Measurements from ENCODE around the gene ITGBL1. TPM values are rescaled to one million over a fixed set of nuclear protein-coding genes. Genes with fewer than 3 reads are reported as not detected.

ITGBL1 gene
- total RNA-seq, 6 experiments from 2014 or later = 92.4 to 114 (median 105) TPM

DNA sequence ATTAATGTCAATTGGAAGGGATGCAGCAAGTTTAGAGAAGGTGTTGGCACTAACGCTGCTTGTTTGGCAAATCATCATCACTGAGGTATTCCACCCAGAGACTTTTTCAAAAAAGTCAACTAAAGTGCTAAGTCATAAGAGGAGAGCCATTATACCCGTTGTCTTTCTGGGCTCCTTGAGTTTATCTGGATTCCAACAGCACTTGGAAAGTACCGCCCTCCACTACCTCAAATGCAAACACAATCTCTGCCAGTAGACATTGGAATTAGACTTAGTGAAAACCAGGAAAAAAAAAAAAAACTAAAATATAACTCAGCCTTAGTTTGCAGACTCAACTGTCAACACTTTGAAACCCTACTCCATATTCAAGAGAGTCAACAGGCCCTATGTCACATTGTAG, 266.0 kb downstream of the ITGBL1 start:
- Mint-ChIP-seq H3K36me3 (ENCODE audit: low read depth) (peaks cover 39% of the 10 kb centered on the region), H3K4me1 (ENCODE audit: low read depth) (no peaks in the 10 kb centered on the region), H3K27me3 (ENCODE audit: insufficient read depth) (no peaks in the 10 kb centered on the region), H3K27ac (no peak overlapping the region), H3K9me3 (no peaks in the 10 kb centered on the region), H3K4me3 (no peak overlapping the region)
- TF ChIP-seq, protein P1, sequence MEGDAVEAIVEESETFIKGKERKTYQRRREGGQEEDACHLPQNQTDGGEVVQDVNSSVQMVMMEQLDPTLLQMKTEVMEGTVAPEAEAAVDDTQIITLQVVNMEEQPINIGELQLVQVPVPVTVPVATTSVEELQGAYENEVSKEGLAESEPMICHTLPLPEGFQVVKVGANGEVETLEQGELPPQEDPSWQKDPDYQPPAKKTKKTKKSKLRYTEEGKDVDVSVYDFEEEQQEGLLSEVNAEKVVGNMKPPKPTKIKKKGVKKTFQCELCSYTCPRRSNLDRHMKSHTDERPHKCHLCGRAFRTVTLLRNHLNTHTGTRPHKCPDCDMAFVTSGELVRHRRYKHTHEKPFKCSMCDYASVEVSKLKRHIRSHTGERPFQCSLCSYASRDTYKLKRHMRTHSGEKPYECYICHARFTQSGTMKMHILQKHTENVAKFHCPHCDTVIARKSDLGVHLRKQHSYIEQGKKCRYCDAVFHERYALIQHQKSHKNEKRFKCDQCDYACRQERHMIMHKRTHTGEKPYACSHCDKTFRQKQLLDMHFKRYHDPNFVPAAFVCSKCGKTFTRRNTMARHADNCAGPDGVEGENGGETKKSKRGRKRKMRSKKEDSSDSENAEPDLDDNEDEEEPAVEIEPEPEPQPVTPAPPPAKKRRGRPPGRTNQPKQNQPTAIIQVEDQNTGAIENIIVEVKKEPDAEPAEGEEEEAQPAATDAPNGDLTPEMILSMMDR (IDR thresholded peaks at IDR 0.05) = no peak
- DNase-seq = no peak

DNA sequence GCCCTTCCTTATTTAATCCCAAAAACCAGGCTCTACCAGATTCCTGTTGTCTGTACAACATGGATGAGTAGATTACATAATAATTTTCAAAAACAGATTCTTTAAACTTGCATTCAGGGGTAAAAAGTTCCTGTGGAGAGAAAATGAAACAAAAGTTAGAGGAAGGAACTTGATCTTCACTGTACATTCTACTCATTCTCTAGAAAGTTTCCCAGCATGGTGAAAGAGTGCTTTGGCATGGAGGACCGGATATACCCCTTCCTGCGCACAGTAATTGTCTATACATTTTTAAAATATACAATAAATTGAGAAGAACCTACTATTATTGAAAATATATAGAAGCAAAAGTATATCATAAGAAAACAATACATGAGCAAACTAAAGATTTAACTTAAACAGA, 274.2 kb downstream of the ITGBL1 start:
- TF ChIP-seq, protein P1 (IDR thresholded peaks at IDR 0.05) = no peak
- Mint-ChIP-seq H3K4me1 (ENCODE audit: low read depth) (peaks cover 13% of the 10 kb centered on the region), H3K27ac (no peak overlapping the region), H3K9me3 (no peaks in the 10 kb centered on the region), H3K4me3 (no peak overlapping the region), H3K36me3 (ENCODE audit: low read depth) (peaks cover 27% of the 10 kb centered on the region), H3K27me3 (ENCODE audit: insufficient read depth) (no peaks in the 10 kb centered on the region)
- DNase-seq = no peak

DNA sequence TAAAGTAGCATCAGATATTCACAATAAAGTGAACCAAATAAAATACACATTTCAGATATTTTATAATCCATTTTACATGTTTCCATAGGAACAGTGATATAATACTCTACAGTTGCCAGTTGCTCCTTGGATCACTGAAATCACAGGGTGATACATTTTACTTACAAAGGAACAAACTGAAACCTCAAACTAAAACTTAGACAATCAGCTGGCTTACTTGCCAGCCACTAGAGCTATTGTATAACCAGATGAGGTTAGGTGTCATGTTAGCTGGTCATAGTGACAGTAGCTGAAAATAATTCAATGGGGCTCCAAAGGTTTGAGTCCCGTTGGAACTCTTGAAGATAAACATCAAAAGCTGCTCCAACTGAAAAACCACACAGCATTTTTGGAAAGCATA, 274.6 kb downstream of the ITGBL1 start:
- H3K9me3 Mint-ChIP-seq = no peaks in the 10 kb centered on the region
- TF ChIP-seq, protein P1 (IDR thresholded peaks at IDR 0.05) = no peak
- no peaks in the 10 kb centered on the region for H3K27me3 Mint-ChIP-seq (ENCODE audit: insufficient read depth)
- H3K27ac Mint-ChIP-seq = no peak overlapping the region
- peaks cover 13% of the 10 kb centered on the region for H3K4me1 Mint-ChIP-seq (ENCODE audit: low read depth)
- no peak overlapping the region for H3K4me3 Mint-ChIP-seq
- no peak for DNase-seq
- peaks cover 22% of the 10 kb centered on the region for H3K36me3 Mint-ChIP-seq (ENCODE audit: low read depth)

DNA sequence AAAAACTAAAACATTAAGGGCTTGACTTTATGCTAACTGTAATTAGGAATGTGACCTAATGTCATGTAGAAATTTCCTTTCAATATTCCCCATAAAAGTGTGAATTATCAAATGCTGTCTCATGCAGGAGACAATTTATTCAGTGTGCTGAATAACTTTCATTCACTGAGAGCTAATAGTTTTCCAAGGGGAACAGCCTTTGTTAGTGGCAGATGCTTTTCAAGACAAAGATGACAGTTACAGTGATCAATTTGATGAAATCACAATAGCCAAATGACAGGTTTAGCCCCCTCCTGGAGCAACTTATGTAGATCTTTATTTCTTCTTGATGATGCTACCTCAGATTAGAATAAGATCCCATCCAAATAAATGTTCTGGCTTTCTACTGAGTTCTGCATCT, 275.5 kb downstream of the ITGBL1 start:
- Mint-ChIP-seq H3K4me1 (ENCODE audit: low read depth) (peaks cover 13% of the 10 kb centered on the region), H3K36me3 (ENCODE audit: low read depth) (peaks cover 13% of the 10 kb centered on the region), H3K4me3 (no peak overlapping the region), H3K9me3 (no peaks in the 10 kb centered on the region), H3K27me3 (ENCODE audit: insufficient read depth) (no peaks in the 10 kb centered on the region), H3K27ac (no peak overlapping the region)
- TF ChIP-seq, protein P1 (IDR thresholded peaks at IDR 0.05) = no peak
- DNase-seq = no peak

DNA sequence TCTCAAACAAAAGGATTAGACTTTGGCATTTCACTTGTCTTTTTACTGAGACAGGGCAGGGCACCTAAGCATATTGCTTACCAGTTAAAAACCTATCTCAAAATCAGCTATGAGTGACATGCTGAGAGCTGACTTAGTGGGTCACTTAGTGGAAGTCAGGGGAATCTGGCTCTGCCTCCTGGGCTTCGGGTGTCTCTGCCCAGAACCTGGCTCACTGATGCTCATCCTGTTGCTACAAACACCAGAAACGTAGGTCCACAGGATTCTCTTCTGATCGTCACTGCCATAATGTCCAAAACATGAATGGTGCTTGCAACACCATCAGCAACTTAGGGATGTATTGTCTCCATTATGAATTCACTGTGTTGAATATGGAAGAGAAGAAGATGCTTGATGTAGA, 276.1 kb downstream of the ITGBL1 start:
- Mint-ChIP-seq H3K4me3 (no peak overlapping the region), H3K9me3 (no peaks in the 10 kb centered on the region), H3K27ac (no peak overlapping the region), H3K27me3 (ENCODE audit: insufficient read depth) (no peaks in the 10 kb centered on the region), H3K36me3 (ENCODE audit: low read depth) (peaks cover 8% of the 10 kb centered on the region), H3K4me1 (ENCODE audit: low read depth) (peaks cover 13% of the 10 kb centered on the region)
- TF ChIP-seq, protein P1 (IDR thresholded peaks at IDR 0.05) = no peak
- DNase-seq = no peak

DNA sequence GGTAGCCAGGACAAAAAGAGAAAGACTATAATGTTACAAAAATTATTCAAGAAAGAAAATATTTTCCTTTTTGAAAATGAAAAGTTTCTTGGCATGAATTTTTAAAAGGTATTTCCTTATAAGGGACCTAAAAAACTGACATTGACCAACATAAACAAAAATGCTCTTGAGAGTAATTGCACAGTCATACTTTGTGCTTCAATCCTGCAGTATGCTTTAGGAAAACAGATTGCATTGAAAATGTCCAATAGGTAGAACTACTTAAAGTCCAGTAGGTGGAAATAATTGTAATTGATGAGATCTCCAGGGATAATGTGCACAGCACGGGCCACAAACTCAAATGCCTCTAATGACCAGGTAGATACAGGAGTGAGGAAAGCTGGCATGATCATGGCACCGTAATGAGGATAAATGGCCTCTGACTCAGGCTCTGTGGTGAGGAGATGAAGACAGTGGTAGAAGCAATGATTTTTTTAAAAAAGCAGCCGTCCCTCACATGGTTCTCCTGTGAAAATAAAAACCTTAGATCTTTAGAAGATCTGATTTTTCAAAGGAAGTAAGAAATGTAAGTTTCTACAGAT, 278.0 kb downstream of the ITGBL1 start:
- Mint-ChIP-seq H3K4me3 (no peak overlapping the region), H3K27ac (no peak overlapping the region), H3K4me1 (ENCODE audit: low read depth) (peaks cover 13% of the 10 kb centered on the region), H3K9me3 (no peaks in the 10 kb centered on the region), H3K27me3 (ENCODE audit: insufficient read depth) (no peaks in the 10 kb centered on the region), H3K36me3 (ENCODE audit: low read depth) (no peaks in the 10 kb centered on the region)
- TF ChIP-seq, protein P1 (IDR thresholded peaks at IDR 0.05) = no peak
- no peak for DNase-seq
